GM12878 (cell line): ENCODE measurements around the gene ANAPC5. TPM values are rescaled to one million over a fixed set of nuclear protein-coding genes. Genes with fewer than 3 reads are reported as not detected.

ENCODE experiments used
- ATAC-seq: fragments of 200-7000 bp; cut with Tn5 transposase; 3 replicates; pipeline ENCODE4 v1.9.1; 2020; ENCODE audit warnings: mild to moderate bottlenecking, moderate library complexity
- BruUV-seq: library from RNA; stranded (reverse); fragments of 400-500 nt; replicated peaks from 2 replicates; lab custom pipeline; 2021; lab: Mats Ljungman, UMichigan
- CTCF ChIA-PET: fragments of 300-600 bp; sonication (Branson Sonifier 250); formaldehyde crosslinking; extraction: SDS; loops from one replicate; lab custom pipeline; 2021; ENCODE audit warnings: inconsistent platforms; lab: Yijun Ruan, JAX
- POLR2A ChIA-PET: fragments of 350-600 bp; formaldehyde crosslinking; extraction: SDS; loops from one replicate; lab custom pipeline; 2021; ENCODE audit warnings: inconsistent platforms; lab: Charles Lee
- RAD21 ChIA-PET: fragments of 300-600 bp; sonication (Branson Sonifier 250); formaldehyde crosslinking; loops from one replicate; lab custom pipeline; 2023; ENCODE audit warnings: antibody characterized with exemption; ENCODE audit not compliant: unreplicated experiment; lab: Charles Lee
- SMC1A ChIA-PET: fragments of 300-600 bp; sonication (Branson Sonifier 250); formaldehyde crosslinking; loops from one replicate; lab custom pipeline; 2023; ENCODE audit not compliant: unreplicated experiment, uncharacterized antibody; lab: Charles Lee
- DNase-seq: peaks from one replicate; pipeline ENCODE4 v3.0.0-alpha.2; 2011; ENCODE audit warnings: low read depth, low spot score
- FAIRE-seq: peaks from 3 replicates; lab custom pipeline; 2011; peaks lifted over from hg19 to GRCh38; lab: Jason Lieb, UNC
- H2AFZ ChIP-seq: 2 replicates; pipeline ENCODE4 v1.6.0; 2011; ENCODE audit warnings: low read depth, low read length, control low read depth; ENCODE audit not compliant: control insufficient read depth
- H3K27ac ChIP-seq: 2 replicates; pipeline ENCODE4 v1.5.1; 2011; ENCODE audit warnings: control low read depth; ENCODE audit not compliant: control insufficient read depth, insufficient read depth
- H3K27me3 ChIP-seq, 2 experiments: replicated peaks in 1 of 2; 2 replicates each; pipeline versions ENCODE4 v1.6.0 to v1.6.1; 2011; ENCODE audit warnings: low read length in 1 of 2; ENCODE audit not compliant: control insufficient read depth in 2 of 2, insufficient read depth in 2 of 2
- H3K36me3 ChIP-seq, 2 experiments: 2 replicates each; pipeline ENCODE4 v1.5.1; 2011; ENCODE audit warnings: low read length in 1 of 2; ENCODE audit not compliant: control insufficient read depth in 2 of 2, insufficient read depth in 2 of 2
- H3K4me1 ChIP-seq: 2 replicates; pipeline ENCODE4 v1.6.1; 2011; ENCODE audit warnings: mild to moderate bottlenecking, low read length, moderate library complexity, mixed read lengths; ENCODE audit not compliant: control insufficient read depth, insufficient read depth
- H3K4me2 ChIP-seq: 2 replicates; pipeline ENCODE4 v1.6.0; 2011; ENCODE audit warnings: control low read depth; ENCODE audit not compliant: control insufficient read depth, insufficient read depth
- H3K4me3 ChIP-seq: fragments of 200-600 bp; sonication (generic); 2 replicates; pipeline ENCODE4 v1.5.1; 2016
- H3K79me2 ChIP-seq: 2 replicates; pipeline ENCODE4 v1.6.0; 2011; ENCODE audit warnings: low read length; ENCODE audit not compliant: control insufficient read depth, insufficient read depth
- H3K9ac ChIP-seq: 2 replicates; pipeline ENCODE4 v1.8.0; 2011; ENCODE audit warnings: low read length, control low read depth, mixed read lengths; ENCODE audit not compliant: control insufficient read depth, insufficient read depth
- H3K9me3 ChIP-seq: replicated peaks from 3 replicates; pipeline ENCODE4 v1.5.1; 2011; ENCODE audit warnings: mild to moderate bottlenecking, low read length; ENCODE audit not compliant: control insufficient read depth, insufficient read depth
- H4K20me1 ChIP-seq: 2 replicates; pipeline ENCODE4 v1.6.0; 2011; ENCODE audit not compliant: control insufficient read depth, insufficient read depth
- CHD1 ChIP-seq: IDR thresholded peaks from 2 replicates; pipeline ENCODE4 v1.6.1; 2012; ENCODE audit warnings: low read depth, low read length, improper control_type of control experiment
- CHD2 ChIP-seq: IDR thresholded peaks from 2 replicates; pipeline ENCODE4 v1.6.1; 2011; ENCODE audit warnings: low read depth, low read length, improper control_type of control experiment, borderline replicate concordance
- MEF2A ChIP-seq: IDR thresholded peaks from 2 replicates; pipeline ENCODE4 v1.6.1; 2011; ENCODE audit warnings: low read depth, mild to moderate bottlenecking, low read length, moderate library complexity; ENCODE audit not compliant: insufficient read depth
- NR2F1 ChIP-seq: fragments of 450-650 bp; conservative IDR thresholded peaks from 2 replicates; pipeline ENCODE4 v1.6.1; 2017; ENCODE audit warnings: mild to moderate bottlenecking
- PAX5 ChIP-seq: IDR thresholded peaks from 2 replicates; pipeline ENCODE4 v1.6.1; 2011; ENCODE audit warnings: low read depth, low read length, borderline replicate concordance
- RB1 ChIP-seq: fragments of 450-650 bp; formaldehyde crosslinking; IDR thresholded peaks from 2 replicates; pipeline ENCODE4 v1.6.1; 2017; ENCODE audit warnings: mild to moderate bottlenecking, borderline replicate concordance
- RUNX3 ChIP-seq: IDR thresholded peaks from 2 replicates; pipeline ENCODE4 v1.6.1; 2012; ENCODE audit warnings: low read length, inconsistent platforms
- SMARCA5 ChIP-seq: fragments of 450-650 bp; IDR thresholded peaks from 2 replicates; pipeline ENCODE4 v1.6.1; 2017; ENCODE audit warnings: mild to moderate bottlenecking
- STAT3 ChIP-seq: IDR thresholded peaks from 2 replicates; pipeline ENCODE4 v1.6.1; 2011; ENCODE audit warnings: low read depth, low read length, improper control_type of control experiment
- TAF1 ChIP-seq: IDR thresholded peaks from 2 replicates; pipeline ENCODE4 v1.6.1; 2011; ENCODE audit warnings: mild to moderate bottlenecking, low read depth, low read length, borderline replicate concordance
- TBL1XR1 ChIP-seq: IDR thresholded peaks from 2 replicates; pipeline ENCODE4 v1.6.1; 2012; ENCODE audit warnings: low read depth, low read length, improper control_type of control experiment
- TCF3 ChIP-seq: IDR thresholded peaks from 2 replicates; pipeline ENCODE4 v1.6.1; 2012; ENCODE audit warnings: low read depth, mild to moderate bottlenecking, low read length, borderline replicate concordance; ENCODE audit not compliant: insufficient read depth
- TCF7 ChIP-seq: IDR thresholded peaks from 2 replicates; pipeline ENCODE4 v1.6.1; 2014; ENCODE audit warnings: antibody characterized with exemption, borderline replicate concordance
- WRNIP1 ChIP-seq: IDR thresholded peaks from 2 replicates; pipeline ENCODE4 v1.6.1; 2011; ENCODE audit warnings: low read depth, low read length, improper control_type of control experiment, borderline replicate concordance
- ZNF274 ChIP-seq: IDR thresholded peaks from one replicate; pipeline ENCODE4 v1.8.0; 2011; ENCODE audit not compliant: insufficient read length, insufficient read depth
- WGBS: methylation state at CpG from one replicate; pipeline ENCODE4 v1.1.6; 2016; ENCODE audit warnings: low lambda C conversion rate; ENCODE audit not compliant: insufficient replicate concordance, insufficient coverage; ENCODE audit errors: missing lambda C conversion rate; 5-methylcytosine and 5-hydroxymethylcytosine counted together
- in situ Hi-C: fragments of 300-500 bp; cut with MboI; formaldehyde crosslinking; loops from 9 replicates; pipeline ENCODE4 v1.14.3; 2018; ENCODE audit warnings: mixed read lengths
- intact Hi-C: fragments of 100-400 bp; cut with micrococcal nuclease; formaldehyde crosslinking; loops from one replicate; pipeline ENCODE4 v1.14.2; 2022; ENCODE audit not compliant: unreplicated experiment
- polyA plus RNA-seq, 11 experiments: library from polyadenylated mRNA; depleted of rRNA in 4 of 11; unstranded in 6 of 11; stranded (reverse) in 5 of 11; fragments of >200 nt; fragmentation: Nextera tagmentation in 4 of 11; fragmentation: Illumina TruSeq in 1 of 11; extraction: Ambion mirVana in 4 of 11; extraction: Trizol in 1 of 11; gene quantifications; 1 replicate in 1 of 11; 2 replicates in 10 of 11; pipeline versions ENCODE4 v1.2.1 to v1.2.3, GENCODE V29; 2011 to 2016; ENCODE audit warnings: inconsistent platforms in 2 of 11, missing spikeins in 2 of 11, low read depth in 1 of 11
- total RNA-seq, 4 experiments: library from RNA; depleted of rRNA in 3 of 4; stranded (reverse); fragments of >200 nt in 3 of 4; fragmentation: Illumina TruSeq in 1 of 4; extraction: Trizol in 1 of 4; gene quantifications; 2 replicates each; pipeline versions ENCODE4 v1.2.1 to v1.2.3, GENCODE V29; 2013 to 2021
- TF ChIP-seq, protein P1 (sequence below): IDR thresholded peaks from 2 replicates; pipeline ENCODE4 v1.6.1; 2011; ENCODE audit warnings: low read depth, low read length, improper control_type of control experiment, borderline replicate concordance

Gene ANAPC5
- total and polyA plus RNA-seq, 10 of the 15 experiments (the other 5 are each of a cell fraction or from before 2014, with no cell fraction given), result 102 to 227 (median 166) TPM

DNA sequence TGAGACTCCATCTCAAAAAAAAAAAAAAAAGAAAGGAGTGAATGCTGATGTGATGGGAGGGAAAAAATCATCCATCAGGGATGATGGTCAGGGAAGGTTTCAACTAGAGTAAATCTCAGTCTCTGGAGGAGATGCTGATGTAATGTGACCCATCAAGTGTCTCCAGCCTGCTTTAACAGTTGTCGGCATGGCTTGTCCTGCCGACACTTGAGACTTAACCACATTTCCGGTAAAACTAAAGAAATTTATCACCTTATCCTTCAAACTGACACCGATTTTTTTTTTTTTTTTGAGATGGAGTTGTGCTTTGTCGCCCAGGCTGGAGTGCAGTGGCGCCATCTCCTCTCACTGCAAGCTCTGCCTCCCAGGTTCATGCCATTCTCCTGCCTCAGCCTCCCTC, 21.5 kb upstream of the ANAPC5 start:
- ChIA-PET POLR2A (no interaction called here), CTCF (no interaction called here), RAD21 (no interaction called here), SMC1A (no interaction called here)
- no peaks in the 10 kb centered on the region for H3K4me1 ChIP-seq
- ATAC-seq (no peak), FAIRE-seq (no peak), DNase-seq (no peak)
- TF ChIP-seq NR2F1 (no peak), STAT3 (no peak), SMARCA5 (no peak), WRNIP1 (no peak), TBL1XR1 (no peak), TCF7 (no peak), TCF3 (no peak), CHD1 (no peak), ZNF274 (no peak), PAX5 (no peak), MEF2A (no peak), CHD2 (no peak), TAF1 (no peak), RB1 (no peak), RUNX3 (no peak)
- TF ChIP-seq, protein P1, sequence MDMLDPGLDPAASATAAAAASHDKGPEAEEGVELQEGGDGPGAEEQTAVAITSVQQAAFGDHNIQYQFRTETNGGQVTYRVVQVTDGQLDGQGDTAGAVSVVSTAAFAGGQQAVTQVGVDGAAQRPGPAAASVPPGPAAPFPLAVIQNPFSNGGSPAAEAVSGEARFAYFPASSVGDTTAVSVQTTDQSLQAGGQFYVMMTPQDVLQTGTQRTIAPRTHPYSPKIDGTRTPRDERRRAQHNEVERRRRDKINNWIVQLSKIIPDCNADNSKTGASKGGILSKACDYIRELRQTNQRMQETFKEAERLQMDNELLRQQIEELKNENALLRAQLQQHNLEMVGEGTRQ, result no peak
- H3K9me3 ChIP-seq, result no peaks in the 10 kb centered on the region
- no peak overlapping the region for H3K4me2 ChIP-seq
- BruUV-seq, result no TSS peak
- in situ Hi-C loops (no loop called here), intact Hi-C loops (no loop called here)
- no peak overlapping the region for H3K27ac ChIP-seq
- H3K4me3 ChIP-seq, result no peak overlapping the region
- no peak overlapping the region for H3K9ac ChIP-seq
- no peaks in the 10 kb centered on the region for H4K20me1 ChIP-seq
- H3K27me3 ChIP-seq, result no peaks in the 10 kb centered on the region
- no peak overlapping the region for H2AFZ ChIP-seq
- H3K79me2 ChIP-seq, result no peaks in the 10 kb centered on the region
- 22% methylated on average over 6 of the region's 6 CpGs for WGBS
- H3K36me3 ChIP-seq, result no peaks in the 10 kb centered on the region
